ENCODE results near the gene MEGF9. TPM values are rescaled to one million over a fixed set of nuclear protein-coding genes. Genes with fewer than 3 reads are reported as not detected.

MEGF9 gene
- total RNA-seq, 8 experiments from 2014 or later = 6.5 to 40.0 (median 14.1) TPM

- H3K27ac ChIP-seq = no peak overlapping the region
- no peaks in the 10 kb centered on the region for H3K4me1 ChIP-seq (replicated peaks in 1 of 2)
- peak in 6 of 8 experiments; percentile 62 to 90 (median 80) for ATAC-seq (replicated peaks in 6 of 8)
- H3K4me3 ChIP-seq = no peak overlapping the region
- in situ Hi-C loops (cut with MboI; ENCODE audit: low pct_unique_long_range_greater_than_20kb in 2 of 9, low sequenced_read_pairs in 9 of 9, unreplicated experiment in 9 of 9) = loop anchor here in 1 of 9 experiments (10.0 kb wide), 1 partner anchor 115 kb away; no protein-coding TSS in a partner anchor
- 20 to 64% (median 45%) methylated on average over 1 to 8 of the region's 8 CpGs for WGBS, 10 experiments
Measured at GRCh38 chr9:120619751-120620655, 94.3 kb downstream of the MEGF9 start.

- in situ Hi-C loops (cut with MboI; ENCODE audit: low pct_unique_long_range_greater_than_20kb in 2 of 9, low sequenced_read_pairs in 9 of 9, unreplicated experiment in 9 of 9) = no loop called here
- Histone ChIP-seq H3K4me1 (replicated peaks in 1 of 2) (no peaks in the 10 kb centered on the region), H3K27ac (no peak overlapping the region), H3K4me3 (no peak overlapping the region)
- ATAC-seq (replicated peaks in 6 of 8) = peak in 4 of 8 experiments; percentile 27 to 70 (median 42)
Measured at GRCh38 chr9:120616966-120617935, 97.0 kb downstream of the MEGF9 start.

GRCh38 chr9:120612218-120612617 is 102.1 kb downstream of the MEGF9 start:
- H3K4me3 ChIP-seq = no peak overlapping the region
- peak in 2 of 8 experiments; percentile 35 to 42 for ATAC-seq (replicated peaks in 6 of 8)
- H3K4me1 ChIP-seq (replicated peaks in 1 of 2) = no peaks in the 10 kb centered on the region
- WGBS, 10 experiments = 50 to 100% (median 89%) methylated on average over 1 of the region's 1 CpG; no CpG with 5 or more reads in 2 of the 10 experiments
- H3K27ac ChIP-seq = no peak overlapping the region
- in situ Hi-C loops (cut with MboI; ENCODE audit: low pct_unique_long_range_greater_than_20kb in 2 of 9, low sequenced_read_pairs in 9 of 9, unreplicated experiment in 9 of 9) = no loop called here

GRCh38 chr9:120611690-120612068 is 102.6 kb downstream of the MEGF9 start:
- WGBS, 10 experiments = 60 to 100% (median 91%) methylated on average over 1 of the region's 1 CpG
- Histone ChIP-seq H3K4me1 (replicated peaks in 1 of 2) (no peaks in the 10 kb centered on the region), H3K4me3 (no peak overlapping the region), H3K27ac (no peak overlapping the region)
- in situ Hi-C loops (cut with MboI; ENCODE audit: low pct_unique_long_range_greater_than_20kb in 2 of 9, low sequenced_read_pairs in 9 of 9, unreplicated experiment in 9 of 9) = no loop called here
- ATAC-seq (replicated peaks in 6 of 8) = no peak

GRCh38 chr9:120610975-120611689 is 103.1 kb downstream of the MEGF9 start:
- ATAC-seq (replicated peaks in 6 of 8) = peak in 3 of 8 experiments; percentile 43 to 86 (median 81)
- H3K4me1 ChIP-seq (replicated peaks in 1 of 2) = no peaks in the 10 kb centered on the region
- no peak overlapping the region for H3K27ac ChIP-seq
- H3K4me3 ChIP-seq = no peak overlapping the region
- in situ Hi-C loops (cut with MboI; ENCODE audit: low pct_unique_long_range_greater_than_20kb in 2 of 9, low sequenced_read_pairs in 9 of 9, unreplicated experiment in 9 of 9) = no loop called here

GRCh38 chr9:120609636-120610035 is 104.6 kb downstream of the MEGF9 start:
- H3K4me1 ChIP-seq (replicated peaks in 1 of 2) = no peaks in the 10 kb centered on the region
- H3K4me3 ChIP-seq = no peak overlapping the region
- ATAC-seq (replicated peaks in 6 of 8) = no peak
- WGBS, 10 experiments = 50 to 100% (median 89%) methylated on average over 1 to 2 of the region's 2 CpGs
- no peak overlapping the region for H3K27ac ChIP-seq
- in situ Hi-C loops (cut with MboI; ENCODE audit: low pct_unique_long_range_greater_than_20kb in 2 of 9, low sequenced_read_pairs in 9 of 9, unreplicated experiment in 9 of 9) = no loop called here

GRCh38 chr9:120608421-120608820 is 105.8 kb downstream of the MEGF9 start:
- H3K27ac ChIP-seq = no peak overlapping the region
- no peak overlapping the region for H3K4me3 ChIP-seq
- in situ Hi-C loops (cut with MboI; ENCODE audit: low pct_unique_long_range_greater_than_20kb in 2 of 9, low sequenced_read_pairs in 9 of 9, unreplicated experiment in 9 of 9) = no loop called here
- no peaks in the 10 kb centered on the region for H3K4me1 ChIP-seq (replicated peaks in 1 of 2)
- no peak for ATAC-seq (replicated peaks in 6 of 8)

GRCh38 chr9:120603591-120603990 is 110.7 kb downstream of the MEGF9 start:
- Histone ChIP-seq H3K4me3 (no peak overlapping the region), H3K4me1 (replicated peaks in 1 of 2) (no peaks in the 10 kb centered on the region), H3K27ac (no peak overlapping the region)
- ATAC-seq (replicated peaks in 6 of 8) = no peak
- 60 to 80% (median 70%) methylated on average over 1 of the region's 1 CpG; no CpG with 5 or more reads in 5 of the 10 experiments for WGBS, 10 experiments
- in situ Hi-C loops (cut with MboI; ENCODE audit: low pct_unique_long_range_greater_than_20kb in 2 of 9, low sequenced_read_pairs in 9 of 9, unreplicated experiment in 9 of 9) = no loop called here

- H3K4me3 ChIP-seq = no peak overlapping the region
- ATAC-seq (replicated peaks in 6 of 8) = no peak
- no peaks in the 10 kb centered on the region for H3K4me1 ChIP-seq (replicated peaks in 1 of 2)
- in situ Hi-C loops (cut with MboI; ENCODE audit: low pct_unique_long_range_greater_than_20kb in 2 of 9, low sequenced_read_pairs in 9 of 9, unreplicated experiment in 9 of 9) = no loop called here
- H3K27ac ChIP-seq = no peak overlapping the region
- 85 to 100% (median 100%) methylated on average over 1 of the region's 1 CpG; no CpG with 5 or more reads in 3 of the 10 experiments for WGBS, 10 experiments
Measured at GRCh38 chr9:120603010-120603409, 111.3 kb downstream of the MEGF9 start.

GRCh38 chr9:120593955-120594277 is 120.4 kb downstream of the MEGF9 start:
- in situ Hi-C loops (cut with MboI; ENCODE audit: low pct_unique_long_range_greater_than_20kb in 2 of 9, low sequenced_read_pairs in 9 of 9, unreplicated experiment in 9 of 9) = no loop called here

GRCh38 chr9:120593250-120593954 is 120.9 kb downstream of the MEGF9 start:
- in situ Hi-C loops (cut with MboI; ENCODE audit: low pct_unique_long_range_greater_than_20kb in 2 of 9, low sequenced_read_pairs in 9 of 9, unreplicated experiment in 9 of 9) = no loop called here
- H3K4me1 ChIP-seq (replicated peaks in 1 of 2) = no peaks in the 10 kb centered on the region
- WGBS, 10 experiments = 64 to 100% (median 93%) methylated on average over 1 to 5 of the region's 5 CpGs; no CpG with 5 or more reads in 2 of the 10 experiments
- peak in 1 of 8 experiments; percentile 42 for ATAC-seq (replicated peaks in 6 of 8)
- no peak overlapping the region for H3K27ac ChIP-seq
- no peak overlapping the region for H3K4me3 ChIP-seq

More at GRCh38 chr9:120593955-120594277, 120.4 kb downstream of the MEGF9 start:
- Histone ChIP-seq H3K4me3 (no peak overlapping the region), H3K27ac (no peak overlapping the region), H3K4me1 (replicated peaks in 1 of 2) (no peaks in the 10 kb centered on the region)
- 0 to 100% (median 52%) methylated on average over 1 to 2 of the region's 2 CpGs; no CpG with 5 or more reads in 2 of the 10 experiments for WGBS, 10 experiments
- ATAC-seq (replicated peaks in 6 of 8) = no peak

GRCh38 chr9:120592210-120592609 is 122.1 kb downstream of the MEGF9 start:
- no peak overlapping the region for H3K4me3 ChIP-seq
- no peak overlapping the region for H3K27ac ChIP-seq
- no peak for ATAC-seq (replicated peaks in 6 of 8)
- WGBS, 10 experiments = 49 to 100% (median 90%) methylated on average over 1 to 5 of the region's 8 CpGs; no CpG with 5 or more reads in 1 of the 10 experiments
- no peaks in the 10 kb centered on the region for H3K4me1 ChIP-seq (replicated peaks in 1 of 2)
- in situ Hi-C loops (cut with MboI; ENCODE audit: low pct_unique_long_range_greater_than_20kb in 2 of 9, low sequenced_read_pairs in 9 of 9, unreplicated experiment in 9 of 9) = no loop called here

All from motor neuron (in vitro differentiated cells).